Choroid plexus epithelial cell (primary cell): Measurements from ENCODE around the gene KRTAP12-2.
"Not testable (repeated sequence)": the region's sequence is repeated elsewhere in the genome, so short reads cannot be mapped to it uniquely, and the experiment has no call there.

Experiments
- DNase-seq: peaks from one replicate; pipeline ENCODE4 v3.0.0-alpha.2; 2010; ENCODE audit warnings: low read depth
- H3K4me3 ChIP-seq: 2 replicates; pipeline ENCODE4 v1.5.1; 2011; ENCODE audit warnings: low read depth, mild to moderate bottlenecking, control low read depth, low read length, moderate library complexity
- TF ChIP-seq, protein P1 (sequence below): conservative IDR thresholded peaks from 2 replicates; pipeline ENCODE4 v1.5.1; 2011; ENCODE audit warnings: low read depth, mild to moderate bottlenecking, control low read depth, inconsistent platforms, low read length, moderate library complexity

The KRTAP12-2 gene

DNA sequence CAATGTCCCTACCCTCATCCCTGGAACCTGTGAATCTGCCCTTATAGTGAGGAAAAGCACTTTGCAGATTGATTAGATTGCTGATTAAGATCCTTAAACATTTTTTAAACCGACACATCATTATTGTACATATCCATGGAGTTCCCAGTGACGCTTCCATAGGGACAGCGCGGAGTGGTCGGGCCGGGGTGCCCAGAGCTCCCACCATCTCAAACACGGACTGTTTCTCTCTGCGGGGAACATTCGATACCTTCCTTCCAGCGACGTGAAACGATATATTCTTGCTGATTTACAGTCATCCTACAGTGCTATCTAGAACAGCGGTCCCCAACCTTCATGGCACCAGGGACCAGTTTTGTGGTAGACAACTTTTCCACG, 34.3 kb upstream of the KRTAP12-2 start:
- H3K4me3 ChIP-seq = no peak overlapping the region
- DNase-seq = no peak

DNA sequence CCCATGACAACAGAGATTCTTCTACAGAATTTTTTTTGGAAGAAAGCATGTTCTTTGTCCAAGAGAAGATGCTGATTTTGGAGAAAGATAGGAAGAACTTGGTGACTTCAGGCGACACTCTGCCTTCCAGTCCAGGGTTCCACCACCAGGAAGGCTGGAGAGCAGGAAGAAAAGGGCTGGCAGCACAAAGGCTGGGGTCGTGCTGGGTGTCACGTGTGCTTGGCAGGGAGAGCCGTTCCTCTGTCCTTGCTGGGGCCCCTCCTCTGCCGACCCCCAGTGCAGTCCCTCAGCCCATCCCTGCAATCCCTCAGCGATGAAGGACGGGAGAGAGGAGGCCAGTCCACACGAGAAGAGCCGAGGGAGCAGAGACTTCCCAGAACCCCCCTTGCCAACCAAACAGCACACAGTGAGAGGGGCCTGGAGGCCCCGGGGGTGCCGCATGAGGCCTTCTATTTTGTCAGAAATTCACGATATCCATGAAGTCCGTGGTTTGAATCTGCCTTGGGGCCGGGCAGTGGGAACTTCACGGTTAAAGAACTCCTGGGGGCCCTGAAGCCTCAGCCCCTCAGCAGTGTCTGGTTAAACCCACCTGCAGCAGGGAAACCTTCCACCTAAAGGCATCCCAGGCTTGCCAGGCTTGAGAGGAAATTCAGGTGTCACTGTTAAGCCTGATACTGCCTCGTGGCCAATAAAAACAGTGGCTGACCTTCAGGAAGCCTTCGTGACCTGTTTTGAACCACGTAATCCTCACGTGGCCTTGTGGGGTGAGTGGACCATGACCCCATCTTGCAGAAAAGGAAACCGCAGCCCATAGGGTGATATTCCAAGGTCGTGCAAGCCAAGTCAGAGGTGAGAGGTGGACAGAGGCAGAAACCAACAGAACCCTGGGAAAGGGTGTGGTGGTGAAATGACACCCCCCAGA, 33.6 kb upstream of the KRTAP12-2 start:
- TF ChIP-seq, protein P1, sequence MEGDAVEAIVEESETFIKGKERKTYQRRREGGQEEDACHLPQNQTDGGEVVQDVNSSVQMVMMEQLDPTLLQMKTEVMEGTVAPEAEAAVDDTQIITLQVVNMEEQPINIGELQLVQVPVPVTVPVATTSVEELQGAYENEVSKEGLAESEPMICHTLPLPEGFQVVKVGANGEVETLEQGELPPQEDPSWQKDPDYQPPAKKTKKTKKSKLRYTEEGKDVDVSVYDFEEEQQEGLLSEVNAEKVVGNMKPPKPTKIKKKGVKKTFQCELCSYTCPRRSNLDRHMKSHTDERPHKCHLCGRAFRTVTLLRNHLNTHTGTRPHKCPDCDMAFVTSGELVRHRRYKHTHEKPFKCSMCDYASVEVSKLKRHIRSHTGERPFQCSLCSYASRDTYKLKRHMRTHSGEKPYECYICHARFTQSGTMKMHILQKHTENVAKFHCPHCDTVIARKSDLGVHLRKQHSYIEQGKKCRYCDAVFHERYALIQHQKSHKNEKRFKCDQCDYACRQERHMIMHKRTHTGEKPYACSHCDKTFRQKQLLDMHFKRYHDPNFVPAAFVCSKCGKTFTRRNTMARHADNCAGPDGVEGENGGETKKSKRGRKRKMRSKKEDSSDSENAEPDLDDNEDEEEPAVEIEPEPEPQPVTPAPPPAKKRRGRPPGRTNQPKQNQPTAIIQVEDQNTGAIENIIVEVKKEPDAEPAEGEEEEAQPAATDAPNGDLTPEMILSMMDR = no peak
- no peak for DNase-seq
- H3K4me3 ChIP-seq = no peak overlapping the region

More for the DNA sequence above, 34.3 kb upstream of the KRTAP12-2 start:
- TF ChIP-seq, protein P1 = no peak

DNA sequence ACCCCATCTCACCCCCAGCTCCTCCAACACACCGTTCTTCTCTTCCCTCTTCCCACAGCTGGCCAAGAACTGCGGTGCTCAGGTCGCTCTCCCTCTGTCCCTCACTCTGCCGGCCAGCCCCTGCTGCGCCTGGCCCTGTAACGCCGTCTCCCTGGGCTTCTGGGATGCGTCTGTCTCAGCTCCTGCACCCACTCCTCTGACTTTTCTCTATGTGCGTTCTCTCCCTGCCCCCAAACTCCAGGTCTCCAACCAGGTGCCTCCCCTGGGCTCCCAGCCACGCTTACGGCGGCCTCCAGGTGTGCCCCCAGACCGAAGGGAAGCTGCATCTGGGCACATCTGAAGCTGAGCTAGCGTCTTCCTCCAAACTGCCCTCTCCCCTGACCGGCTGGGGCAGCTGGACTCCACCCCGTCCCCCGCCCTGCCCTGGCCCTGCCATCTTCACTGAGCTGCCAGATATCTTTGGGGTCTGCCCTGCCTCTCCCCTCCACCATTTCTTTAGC, 32.8 kb upstream of the KRTAP12-2 start:
- no peak for DNase-seq
- TF ChIP-seq, protein P1 = no peak
- no peak overlapping the region for H3K4me3 ChIP-seq

DNA sequence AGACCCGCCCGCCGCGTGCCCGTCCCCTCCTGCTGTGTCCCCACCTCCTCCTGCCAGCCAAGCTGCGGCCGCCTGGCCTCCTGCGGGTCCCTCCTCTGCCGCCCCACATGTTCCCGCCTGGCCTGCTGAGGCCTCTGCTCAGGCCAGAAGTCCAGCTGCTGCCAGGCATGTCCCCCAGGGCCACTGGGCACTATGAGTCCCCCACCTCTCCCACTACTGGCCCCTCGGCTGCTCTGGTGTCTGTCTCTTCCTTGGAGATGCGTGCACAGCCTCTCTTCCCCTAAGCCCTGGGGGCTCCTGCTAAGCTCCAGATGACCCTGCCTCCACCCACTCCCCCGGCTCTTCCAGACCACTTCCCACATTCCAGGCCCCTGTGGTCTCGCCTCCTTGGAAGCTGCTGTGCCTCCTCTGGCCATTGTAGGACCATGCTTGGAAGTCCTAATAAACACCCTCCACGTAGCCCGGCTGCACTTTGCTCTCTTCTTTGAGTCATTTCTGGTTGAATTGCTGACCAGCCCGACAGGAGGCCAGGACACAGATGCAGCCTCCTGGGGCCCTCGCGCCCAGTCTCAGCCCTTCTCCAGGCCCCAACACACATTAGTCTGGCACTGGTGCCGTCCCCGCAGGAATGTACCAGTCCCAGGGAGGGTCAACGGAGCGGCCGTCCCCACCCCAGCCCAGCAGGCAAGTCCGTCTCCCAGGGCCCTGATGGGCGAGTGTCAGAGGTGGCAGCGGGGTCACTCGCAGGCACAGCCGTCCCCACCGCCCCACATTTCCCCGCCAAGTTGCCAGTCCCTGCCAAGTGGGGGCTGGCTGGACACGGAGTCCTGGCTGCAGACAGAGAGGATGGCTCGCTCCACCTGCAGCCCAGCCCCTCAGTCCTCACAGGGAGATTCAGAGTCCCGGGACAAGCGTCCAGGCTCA, 31.3 kb upstream of the KRTAP12-2 start:
- no peak overlapping the region for H3K4me3 ChIP-seq
- TF ChIP-seq, protein P1 = no peak
- DNase-seq = peak; percentile 9

DNA sequence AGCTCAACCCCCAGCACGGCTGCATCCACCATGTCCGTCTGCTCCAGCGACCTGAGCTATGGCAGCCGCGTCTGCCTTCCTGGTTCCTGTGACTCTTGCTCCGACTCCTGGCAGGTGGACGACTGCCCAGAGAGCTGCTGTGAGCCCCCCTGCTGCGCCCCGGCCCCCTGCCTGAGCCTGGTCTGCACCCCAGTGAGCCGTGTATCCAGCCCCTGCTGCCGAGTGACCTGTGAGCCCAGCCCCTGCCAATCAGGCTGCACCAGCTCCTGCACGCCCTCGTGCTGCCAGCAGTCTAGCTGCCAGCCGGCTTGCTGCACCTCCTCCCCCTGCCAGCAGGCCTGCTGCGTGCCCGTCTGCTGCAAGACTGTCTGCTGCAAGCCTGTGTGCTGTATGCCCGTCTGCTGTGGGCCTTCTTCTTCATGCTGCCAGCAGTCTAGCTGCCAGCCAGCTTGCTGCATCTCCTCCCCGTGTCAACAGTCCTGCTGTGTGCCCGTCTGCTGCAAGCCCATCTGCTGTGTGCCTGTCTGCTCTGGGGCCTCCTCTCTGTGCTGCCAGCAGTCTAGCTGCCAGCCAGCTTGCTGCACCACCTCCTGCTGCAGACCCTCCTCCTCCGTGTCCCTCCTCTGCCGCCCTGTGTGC, 30.6 kb upstream of the KRTAP12-2 start, which contains the start of gene KRTAP10-12:
TSS of gene KRTAP10-12 (plus strand) at position 1 of the 639 bp plus-strand sequence. CDS start at position 31, 30 bp downstream.
- not testable (repeated sequence) for DNase-seq

DNA sequence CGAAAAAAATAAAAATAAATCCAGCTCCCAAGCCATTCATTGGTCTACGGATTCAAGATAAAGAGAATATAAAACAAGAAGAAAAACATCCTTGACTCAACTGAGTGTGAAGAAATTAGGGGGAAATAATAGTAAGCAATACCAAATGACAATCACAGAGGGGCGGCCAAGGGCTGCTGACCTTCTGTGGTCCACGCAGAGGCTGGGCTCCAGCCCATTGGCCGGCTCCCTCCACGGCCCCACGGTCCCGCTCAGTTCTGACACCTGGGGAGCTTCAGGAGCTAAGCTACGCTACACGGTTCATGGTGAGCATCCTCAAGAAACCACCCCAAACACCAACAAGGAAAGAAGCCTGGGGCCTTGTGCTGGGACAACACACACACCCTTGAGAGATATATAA, 29.8 kb upstream of the KRTAP12-2 start:
- DNase-seq = no peak
- TF ChIP-seq, protein P1 = no peak
- no peak overlapping the region for H3K4me3 ChIP-seq

More for the DNA sequence above, 30.6 kb upstream of the KRTAP12-2 start, which contains the start of gene KRTAP10-12:
- H3K4me3 ChIP-seq = not testable (repeated sequence)

DNA sequence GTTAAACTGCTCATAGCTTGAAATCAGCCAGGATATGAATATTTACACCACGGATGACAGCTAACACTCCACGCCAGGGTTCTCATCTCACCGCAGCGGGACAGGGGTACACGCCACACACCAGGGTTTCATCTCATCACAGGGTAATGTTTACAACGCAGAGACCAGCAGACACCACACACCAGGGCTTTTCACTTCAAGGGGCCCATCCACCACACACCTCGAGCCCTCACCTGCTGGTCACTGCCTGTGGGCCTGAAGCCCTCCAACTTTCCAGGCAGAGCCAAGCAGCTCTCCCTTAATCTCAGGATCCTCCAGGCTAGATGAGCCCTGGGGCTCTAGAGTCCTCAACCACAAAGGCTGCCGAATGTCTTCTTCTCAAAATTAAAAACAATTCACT, 28.9 kb upstream of the KRTAP12-2 start:
- DNase-seq = no peak
- H3K4me3 ChIP-seq = no peak overlapping the region
- TF ChIP-seq, protein P1 = no peak
